B cell (primary cell): ENCODE results near the gene ATP6V1C2. TPM values are rescaled to one million over a fixed set of nuclear protein-coding genes. Genes with fewer than 3 reads are reported as not detected.

Experiments
- ATAC-seq: fragments of 200-7000 bp; cut with Tn5 transposase; one replicate; pipeline ENCODE4 v1.10.0; 2021; ENCODE audit warnings: low read depth, mild to moderate bottlenecking, moderate number of reproducible peaks, moderate library complexity
- CTCF ChIA-PET: fragments of 350-600 bp; sonication (Branson Sonifier 250); formaldehyde crosslinking; loops from one replicate; lab custom pipeline; 2021; ENCODE audit warnings: antibody characterized with exemption, inconsistent platforms; lab: Charles Lee
- POLR2A ChIA-PET: fragments of 350-600 bp; sonication (Branson Sonifier 250); formaldehyde crosslinking; loops from one replicate; lab custom pipeline; 2021; ENCODE audit warnings: antibody characterized with exemption; lab: Charles Lee
- DNase-seq: peaks from one replicate; pipeline ENCODE4 v3.0.0; 2013
- H2AFZ ChIP-seq: 2 replicates; pipeline ENCODE4 v1.6.1; 2012; ENCODE audit warnings: mild to moderate bottlenecking, low read depth, low read length; ENCODE audit not compliant: insufficient read depth, poor library complexity, severe bottlenecking
- H3K27ac ChIP-seq, 2 donors: 1 replicate in 1 of 2; 2 replicates in 1 of 2; pipeline ENCODE4 v1.5.1; 2012 to 2013; ENCODE audit warnings: low read length in 2 of 2, mild to moderate bottlenecking in 2 of 2, moderate library complexity in 1 of 2
- H3K27me3 ChIP-seq, 4 experiments: fragments of 200-600 bp in 1 of 4; sonication (generic) in 1 of 4; replicated peaks in 1 of 4; 1 replicate in 2 of 4; 2 replicates in 2 of 4; pipeline versions ENCODE4 v1.6.1 to v1.7.0; 2013 to 2016; ENCODE audit warnings: low read length in 3 of 4, mild to moderate bottlenecking in 2 of 4, mixed read lengths in 1 of 4, moderate library complexity in 1 of 4; ENCODE audit not compliant: insufficient read depth in 4 of 4, control insufficient read depth in 3 of 4; ENCODE audit errors: control extremely low read depth in 1 of 4
- H3K36me3 ChIP-seq, 2 experiments: replicated peaks in 1 of 2; 1 replicate in 1 of 2; 2 replicates in 1 of 2; pipeline versions ENCODE4 v1.6.1 to v1.7.1; 2013; ENCODE audit warnings: low read length in 1 of 2; ENCODE audit not compliant: insufficient read depth in 2 of 2, control insufficient read depth in 1 of 2; ENCODE audit errors: control extremely low read depth in 1 of 2, extremely low read depth in 1 of 2
- H3K4me1 ChIP-seq, 2 donors: fragments of 200-600 bp in 1 of 2; sonication (generic) in 1 of 2; 1 replicate in 1 of 2; 2 replicates in 1 of 2; pipeline versions ENCODE4 v1.5.1 to v1.6.1; 2013 to 2017; ENCODE audit warnings: low read length in 2 of 2; ENCODE audit not compliant: control insufficient read depth in 2 of 2, insufficient read depth in 2 of 2
- H3K4me2 ChIP-seq: replicated peaks from 2 replicates; pipeline ENCODE3; 2012; ENCODE audit warnings: mild to moderate bottlenecking, low read depth, low read length; ENCODE audit not compliant: poor library complexity, severe bottlenecking
- H3K4me3 ChIP-seq, 5 experiments: fragments of 200-600 bp in 1 of 5; sonication (generic) in 1 of 5; 1 replicate in 3 of 5; 2 replicates in 2 of 5; pipeline versions ENCODE4 v1.5.1 to v1.7.0; 2011 to 2016; ENCODE audit warnings: low read length in 4 of 5, mild to moderate bottlenecking in 4 of 5, low read depth in 2 of 5, control low read depth in 1 of 5, moderate library complexity in 1 of 5; ENCODE audit not compliant: insufficient read depth in 1 of 5; ENCODE audit errors: control extremely low read depth in 1 of 5, extremely low read depth in 1 of 5
- H3K79me2 ChIP-seq: fragments of 200-600 bp; sonication (generic); one replicate; pipeline ENCODE4 v1.6.0; 2016; ENCODE audit warnings: low read length; ENCODE audit not compliant: control insufficient read depth, insufficient read depth
- H3K9ac ChIP-seq: fragments of 200-600 bp; sonication (generic); 2 replicates; pipeline ENCODE4 v1.6.1; 2017; ENCODE audit warnings: mild to moderate bottlenecking, low read length, moderate library complexity
- H3K9me3 ChIP-seq, 3 donors: one replicate each; pipeline versions ENCODE4 v1.6.1 to v1.7.1; 2013; ENCODE audit warnings: low read length in 2 of 3; ENCODE audit not compliant: control insufficient read depth in 2 of 3, insufficient read depth in 1 of 3; ENCODE audit errors: control extremely low read depth in 1 of 3
- H4K20me1 ChIP-seq: 2 replicates; pipeline ENCODE4 v1.6.0; 2012; ENCODE audit warnings: mild to moderate bottlenecking, low read length; ENCODE audit not compliant: insufficient read depth, control insufficient read depth, poor library complexity, severe bottlenecking
- H3K27ac Mint-ChIP-seq: one replicate; pipeline ENCODE4 v1.8.0; 2021; ENCODE audit warnings: mixed read lengths
- H3K27me3 Mint-ChIP-seq: one replicate; pipeline ENCODE4 v1.8.0; 2021; ENCODE audit warnings: mixed read lengths
- H3K4me1 Mint-ChIP-seq: one replicate; pipeline ENCODE4 v1.8.0; 2021; ENCODE audit warnings: mixed read lengths
- H3K4me3 Mint-ChIP-seq: one replicate; pipeline ENCODE4 v1.8.0; 2021; ENCODE audit warnings: mixed read lengths
- H3K9me3 Mint-ChIP-seq: one replicate; pipeline ENCODE4 v1.8.0; 2022; ENCODE audit warnings: mixed read lengths; ENCODE audit not compliant: insufficient read depth
- CTCF ChIP-seq: fragments of 200-600 bp; IDR thresholded peaks from one replicate; pipeline ENCODE4 v1.8.0; 2022; ENCODE audit warnings: antibody characterized with exemption, mild to moderate bottlenecking
- EZH2 ChIP-seq: IDR thresholded peaks from 2 replicates; pipeline ENCODE4 v1.6.1; 2012; ENCODE audit warnings: borderline replicate concordance, low read depth, mild to moderate bottlenecking, moderate library complexity, low read length; ENCODE audit not compliant: insufficient read depth, poor library complexity, severe bottlenecking
- WGBS: methylation state at CpG from one replicate; pipeline ENCODE4 v1.1.5; 2013; ENCODE audit warnings: missing lambda C conversion rate; ENCODE audit not compliant: insufficient coverage; 5-methylcytosine and 5-hydroxymethylcytosine counted together
- intact Hi-C: fragments of 100-400 bp; cut with micrococcal nuclease; formaldehyde crosslinking; loops from one replicate; pipeline ENCODE4 v1.10.0; 2022
- polyA plus RNA-seq: library from polyadenylated mRNA; depleted of rRNA; stranded (reverse); fragments of >200 nt; gene quantifications from 2 replicates; pipeline ENCODE4 v1.2.3, GENCODE V29; 2012
- total RNA-seq, 2 donors: library from RNA; stranded (reverse); fragments of 120-200 nt in 1 of 2; gene quantifications; 1 replicate in 1 of 2; 2 replicates in 1 of 2; pipeline versions ENCODE4 v1.2.3 to v1.2.4, GENCODE V29; 2013 to 2022

ATP6V1C2 gene
- total and polyA plus RNA-seq, 2 donors (not counting 1 experiment from before 2014, with no cell fraction given) = 0.54 to 4.4 TPM

DNA sequence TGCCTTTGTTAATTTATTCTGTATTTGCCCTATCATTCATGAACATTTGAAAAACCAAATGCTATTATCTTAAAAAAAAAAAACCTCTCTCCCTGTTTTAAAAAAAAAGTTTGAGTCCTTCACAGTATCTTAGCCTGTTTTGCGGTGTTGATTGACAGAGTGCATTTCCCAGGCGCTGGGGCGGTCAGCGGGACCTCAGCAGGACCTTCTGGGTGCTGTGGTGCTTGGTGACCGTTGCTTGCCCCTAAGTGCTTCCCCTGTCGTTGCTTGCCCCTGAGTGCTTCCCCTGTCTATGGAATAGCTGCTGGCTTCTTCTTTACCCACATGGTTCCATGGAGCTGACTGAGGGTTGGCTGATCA lies 12.1 kb downstream of the ATP6V1C2 start:
- H3K9ac ChIP-seq = no peak overlapping the region
- no peak overlapping the region for H3K4me3 ChIP-seq
- WGBS = 66% methylated on average over 6 of the region's 6 CpGs
- H3K27ac ChIP-seq = no peak overlapping the region
- H3K27me3 Mint-ChIP-seq = no peaks in the 10 kb centered on the region
- H3K9me3 ChIP-seq = no peaks in the 10 kb centered on the region
- ATAC-seq = no peak
- H3K4me1 Mint-ChIP-seq = no peaks in the 10 kb centered on the region
- H4K20me1 ChIP-seq = no peaks in the 10 kb centered on the region
- no peaks in the 10 kb centered on the region for H3K79me2 ChIP-seq
- H3K9me3 Mint-ChIP-seq = no peaks in the 10 kb centered on the region
- H3K27ac Mint-ChIP-seq = no peak overlapping the region
- H3K4me1 ChIP-seq = no peaks in the 10 kb centered on the region
- no peak overlapping the region for H3K4me3 Mint-ChIP-seq
- H3K27me3 ChIP-seq = no peaks in the 10 kb centered on the region
- H2AFZ ChIP-seq = no peak overlapping the region
- H3K4me2 ChIP-seq = no peak overlapping the region
- no peak for DNase-seq
- CTCF ChIA-PET = no interaction called here
- TF ChIP-seq EZH2 (no peak), CTCF (no peak)
- H3K36me3 ChIP-seq = no peaks in the 10 kb centered on the region
- POLR2A ChIA-PET = interaction anchor here (0.7 kb wide), 1 partner anchor 104 kb away, joined by 3 read pairs; no protein-coding TSS in a partner anchor
- intact Hi-C loops = no loop called here

DNA sequence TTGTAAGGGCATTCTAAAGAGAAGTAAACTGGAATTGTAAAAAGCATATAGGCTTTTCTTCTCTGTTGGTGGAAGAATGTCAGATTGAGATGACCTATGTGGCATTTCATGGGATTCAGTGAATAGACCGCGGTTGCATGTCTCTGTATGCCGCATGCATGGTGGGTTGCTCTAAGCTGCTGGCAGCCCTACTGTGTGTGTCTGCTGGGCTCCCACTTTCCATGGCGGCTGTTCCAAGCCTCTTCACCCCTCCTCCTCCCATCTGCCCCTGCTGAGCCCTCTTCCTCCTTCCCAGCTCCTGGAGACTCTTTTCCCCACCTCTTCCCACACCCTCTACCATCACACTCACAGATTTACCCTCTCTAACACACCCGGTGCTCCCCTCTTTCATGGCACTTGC lies 12.6 kb downstream of the ATP6V1C2 start:
- CTCF ChIA-PET = no interaction called here

More for the DNA sequence above, 12.6 kb downstream of the ATP6V1C2 start:
- no peak for DNase-seq
- Mint-ChIP-seq H3K4me1 (no peaks in the 10 kb centered on the region), H3K27me3 (no peaks in the 10 kb centered on the region), H3K27ac (no peak overlapping the region), H3K4me3 (no peak overlapping the region), H3K9me3 (no peaks in the 10 kb centered on the region)
- Histone ChIP-seq H3K4me3 (no peak overlapping the region), H4K20me1 (no peaks in the 10 kb centered on the region), H2AFZ (no peak overlapping the region), H3K9ac (no peak overlapping the region), H3K4me1 (no peaks in the 10 kb centered on the region), H3K27ac (no peak overlapping the region), H3K36me3 (no peaks in the 10 kb centered on the region), H3K79me2 (no peaks in the 10 kb centered on the region), H3K27me3 (no peaks in the 10 kb centered on the region), H3K4me2 (no peak overlapping the region), H3K9me3 (no peaks in the 10 kb centered on the region)
- intact Hi-C loops = no loop called here
- POLR2A ChIA-PET = no interaction called here
- no peak for ATAC-seq
- 95% methylated on average over 4 of the region's 5 CpGs for WGBS
- TF ChIP-seq EZH2 = no peak
